GM12872 (cell line): ENCODE results near the gene WDR18.

ENCODE experiments used
- TF ChIP-seq, protein P1 (sequence below): IDR thresholded peaks from 3 replicates; pipeline ENCODE4 v1.5.1; 2011; ENCODE audit warnings: low read depth, mild to moderate bottlenecking, low read length, moderate library complexity; ENCODE audit not compliant: insufficient read depth

Gene WDR18

DNA sequence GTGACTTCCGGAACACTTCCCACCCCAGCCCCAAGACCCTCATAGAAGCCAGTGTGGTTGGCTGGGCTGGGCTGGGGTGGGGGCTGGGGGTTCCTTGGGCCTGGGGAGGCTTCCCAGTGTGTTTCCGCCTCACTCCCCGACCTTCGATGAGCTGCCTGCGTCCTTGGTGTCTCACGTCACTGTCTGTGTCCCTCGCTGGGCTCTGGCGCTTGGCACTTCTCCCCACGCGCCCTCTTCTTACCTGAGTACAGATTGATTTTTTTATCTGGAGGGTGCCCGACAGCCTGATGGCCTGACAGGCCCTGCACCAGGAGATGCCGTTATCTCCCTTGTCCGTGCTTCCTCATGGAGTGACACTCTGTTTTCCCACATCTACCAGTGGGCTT lies 8.5 kb downstream of the WDR18 start:
- TF ChIP-seq, protein P1, sequence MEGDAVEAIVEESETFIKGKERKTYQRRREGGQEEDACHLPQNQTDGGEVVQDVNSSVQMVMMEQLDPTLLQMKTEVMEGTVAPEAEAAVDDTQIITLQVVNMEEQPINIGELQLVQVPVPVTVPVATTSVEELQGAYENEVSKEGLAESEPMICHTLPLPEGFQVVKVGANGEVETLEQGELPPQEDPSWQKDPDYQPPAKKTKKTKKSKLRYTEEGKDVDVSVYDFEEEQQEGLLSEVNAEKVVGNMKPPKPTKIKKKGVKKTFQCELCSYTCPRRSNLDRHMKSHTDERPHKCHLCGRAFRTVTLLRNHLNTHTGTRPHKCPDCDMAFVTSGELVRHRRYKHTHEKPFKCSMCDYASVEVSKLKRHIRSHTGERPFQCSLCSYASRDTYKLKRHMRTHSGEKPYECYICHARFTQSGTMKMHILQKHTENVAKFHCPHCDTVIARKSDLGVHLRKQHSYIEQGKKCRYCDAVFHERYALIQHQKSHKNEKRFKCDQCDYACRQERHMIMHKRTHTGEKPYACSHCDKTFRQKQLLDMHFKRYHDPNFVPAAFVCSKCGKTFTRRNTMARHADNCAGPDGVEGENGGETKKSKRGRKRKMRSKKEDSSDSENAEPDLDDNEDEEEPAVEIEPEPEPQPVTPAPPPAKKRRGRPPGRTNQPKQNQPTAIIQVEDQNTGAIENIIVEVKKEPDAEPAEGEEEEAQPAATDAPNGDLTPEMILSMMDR: no peak

DNA sequence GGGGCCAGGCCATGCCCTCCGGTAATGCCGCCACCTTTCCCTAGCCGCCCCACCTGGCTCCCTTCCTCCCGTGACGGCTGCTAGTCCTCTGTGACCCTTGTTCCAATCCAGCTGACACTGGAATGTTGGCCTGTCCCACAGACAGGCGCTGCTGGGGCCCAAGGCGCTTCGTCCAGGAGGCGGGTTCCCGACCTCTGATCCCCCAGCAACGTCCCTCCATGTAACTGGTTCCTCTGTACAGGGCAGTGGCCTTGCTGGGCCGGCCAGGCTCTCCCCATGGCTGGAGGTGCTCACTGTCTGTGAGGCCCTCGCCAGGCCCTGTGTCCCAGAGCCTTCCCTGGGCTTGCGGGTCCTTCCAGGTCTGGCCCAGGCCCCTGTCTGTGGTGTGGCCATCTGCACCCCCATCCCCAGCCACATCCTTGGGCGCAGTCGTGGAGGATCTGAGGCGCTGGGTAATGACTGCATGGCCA lies 9.3 kb downstream of the WDR18 start:
- TF ChIP-seq, protein P1: no peak

DNA sequence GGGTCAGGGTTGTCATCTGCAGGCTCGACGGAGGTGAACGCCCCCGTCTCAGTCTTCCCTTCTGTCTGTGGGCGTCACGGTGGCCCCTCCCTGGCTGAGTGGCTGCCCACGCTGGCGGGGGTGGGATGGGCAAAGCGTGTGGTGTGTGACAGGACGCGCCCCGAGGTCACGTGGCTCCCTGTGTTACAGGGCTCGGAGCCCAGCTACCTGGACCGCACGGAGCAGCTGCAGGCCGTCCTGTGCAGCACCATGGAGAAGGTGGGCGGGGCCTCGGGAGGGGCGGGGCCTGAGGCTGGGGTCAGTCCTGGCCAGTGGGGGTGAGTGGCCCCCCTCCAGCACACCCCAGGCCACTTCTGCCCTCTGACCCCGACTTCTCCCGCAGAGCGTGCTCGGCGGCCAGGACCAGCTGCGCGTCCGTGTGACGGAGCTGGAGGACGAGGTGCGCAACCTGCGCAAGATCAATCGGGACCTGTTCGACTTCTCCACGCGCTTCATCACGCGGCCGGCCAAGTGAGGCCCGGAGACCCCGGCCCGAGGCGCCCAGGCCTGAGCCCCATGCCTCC lies 9.8 kb downstream of the WDR18 start:
- TF ChIP-seq, protein P1: no peak

DNA sequence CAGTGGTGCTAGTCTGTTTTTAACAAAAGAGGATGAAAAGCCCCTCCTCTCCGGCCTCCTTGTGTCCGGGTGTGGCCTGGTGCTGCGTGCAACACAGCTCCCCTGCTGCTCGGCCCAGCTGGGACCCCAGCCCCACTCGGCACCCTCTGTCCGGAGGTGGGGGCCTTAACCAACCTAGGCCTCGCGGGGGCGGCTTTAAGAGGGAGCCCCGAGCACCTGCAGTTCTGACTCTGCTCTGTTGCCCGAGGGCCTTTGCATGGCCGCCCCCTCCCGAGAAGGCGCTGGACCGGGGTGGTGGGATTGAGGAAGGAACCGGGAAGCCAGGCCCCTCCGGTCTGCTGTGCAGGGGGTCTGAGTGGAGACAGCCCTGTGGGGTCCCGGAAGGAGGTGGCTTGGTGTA lies 10.4 kb downstream of the WDR18 start:
- TF ChIP-seq, protein P1: no peak

DNA sequence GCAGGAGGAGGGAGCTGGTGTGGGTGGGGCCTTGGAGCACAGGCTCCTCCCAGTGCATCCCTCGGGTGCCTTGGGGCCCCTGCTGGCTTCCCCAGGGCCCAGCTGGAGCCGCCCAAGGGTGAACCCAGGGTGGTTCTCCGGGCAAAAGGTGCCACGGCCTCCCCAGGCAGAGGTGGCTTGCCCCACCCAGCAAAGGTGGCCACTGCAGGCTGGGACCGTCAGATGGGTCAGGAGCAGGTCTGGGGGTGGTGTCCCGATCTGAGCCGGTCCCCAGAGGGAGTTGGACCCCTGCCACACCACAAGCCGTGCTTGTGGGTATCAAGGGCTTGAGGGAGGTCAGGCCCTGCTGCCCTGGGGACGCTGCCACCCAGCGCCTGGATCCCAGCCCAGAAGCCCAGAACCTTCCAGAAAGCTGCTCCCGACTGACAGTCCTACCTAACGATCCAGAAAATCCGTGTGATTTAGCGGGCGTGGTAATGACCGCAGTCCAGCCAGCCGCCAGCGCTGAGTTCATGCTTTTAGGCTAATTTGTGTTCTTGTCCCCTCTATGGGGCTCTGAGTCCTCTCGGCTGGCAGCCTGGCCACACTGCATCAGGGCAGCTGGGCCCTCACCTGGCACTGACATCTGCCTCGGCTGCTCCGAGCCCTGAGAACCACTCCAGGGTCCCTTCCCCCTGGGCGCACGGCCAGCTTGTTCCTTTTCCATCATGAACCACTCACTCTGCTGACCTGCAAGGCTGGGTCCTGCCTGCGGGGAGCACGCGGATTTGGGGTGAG lies 11.1 kb downstream of the WDR18 start:
- TF ChIP-seq, protein P1: no peak

DNA sequence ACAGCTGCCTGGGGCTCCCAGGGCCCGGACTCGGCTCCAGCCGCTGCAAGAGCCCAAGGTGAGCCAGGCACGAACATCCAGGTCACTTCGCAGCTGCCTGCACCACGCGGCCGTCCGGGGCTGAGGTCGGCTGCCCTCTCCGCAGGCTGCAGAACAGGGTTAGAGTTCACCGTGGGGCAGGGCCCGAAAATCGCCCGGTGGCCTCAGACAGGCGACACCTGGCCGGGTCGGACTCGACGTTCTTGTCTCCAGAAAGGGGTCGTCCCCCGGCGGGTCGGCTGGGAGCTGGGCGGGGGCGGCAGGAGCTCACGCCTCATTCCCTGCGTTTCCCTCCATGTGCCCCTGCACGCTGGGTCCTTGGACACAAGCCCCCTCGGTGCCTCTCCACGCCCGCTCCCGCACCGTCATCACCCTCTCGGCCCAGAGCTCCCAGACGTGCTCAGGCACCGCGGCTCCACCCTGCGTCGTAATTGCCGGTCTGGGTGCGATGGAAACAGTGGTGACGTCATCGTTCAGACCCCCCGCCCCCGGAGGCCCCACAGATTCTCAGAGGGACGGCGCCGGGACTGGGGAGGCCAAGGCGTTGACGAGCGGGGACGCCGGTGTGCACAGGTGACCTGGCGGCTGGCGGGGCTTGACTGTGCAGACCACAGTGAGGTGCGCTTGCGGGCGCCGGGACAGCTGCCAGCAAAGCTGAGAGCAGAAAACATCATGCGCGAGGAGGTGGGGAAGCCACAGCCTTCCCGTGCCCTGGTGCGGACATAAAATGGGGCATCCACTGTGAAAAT lies 12.1 kb downstream of the WDR18 start:
- TF ChIP-seq, protein P1: no peak

DNA sequence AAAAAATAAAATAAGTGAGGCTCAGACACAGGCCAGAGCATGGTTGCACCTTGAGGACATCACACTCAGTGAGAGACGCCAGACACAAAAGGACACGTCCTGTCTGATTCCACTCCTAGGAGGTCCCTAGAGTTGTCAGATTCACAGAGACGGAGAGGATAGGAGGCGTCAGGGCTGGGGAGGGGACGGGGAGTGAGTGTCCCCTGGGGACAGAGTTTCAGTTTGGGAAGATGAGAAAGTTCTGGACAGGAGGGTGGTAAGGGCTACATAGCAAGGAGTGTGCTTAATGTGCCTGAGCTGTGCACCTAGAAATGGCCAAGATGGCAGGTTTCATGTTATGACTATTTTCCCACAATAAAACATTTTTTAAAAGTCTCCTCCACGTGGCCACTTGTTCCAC lies 13.9 kb downstream of the WDR18 start:
- TF ChIP-seq, protein P1: no peak
